Left cardiac atrium (tissue), 4 donors: Measurements from ENCODE around the gene OSGEP. TPM values are rescaled to one million over a fixed set of nuclear protein-coding genes. Genes with fewer than 3 reads are reported as not detected.

Experiments
- ATAC-seq, 2 donors: fragments of 200-7000 bp; cut with Tn5 transposase; one replicate each; pipeline ENCODE4 v1.9.1; 2020; ENCODE audit warnings: mild to moderate bottlenecking in 2 of 2, moderate library complexity in 2 of 2
- DNase-seq: peaks from one replicate; pipeline ENCODE4 v3.0.0-alpha.2; 2020
- intact Hi-C, 2 donors: fragments of 100-400 bp; cut with DNase I; formaldehyde crosslinking; loops; one replicate each; pipeline versions ENCODE4 v1.14.1 to v1.15.1; 2022 to 2023
- total RNA-seq, 2 donors: library from RNA; stranded (reverse); fragmentation: NEBNext Ultra II Directional; extraction: Animal tissue kit (Norgen Biotek cat#: 25700); gene quantifications; one replicate each; pipeline ENCODE4 v1.2.1, GENCODE V29; 2021
- donor health status: DM: no; HTN: yes; CAD: no.
- donor health status: DM: no; HTN: yes; CAD: no; lungs with severe emphysema.
- donor health status: DM: yes; HTN: yes; CAD: no.
- donor health status: Dilated cardiomyopathy.

OSGEP gene
- total RNA-seq, 2 donors from 2014 or later = 15.4 to 23.5 TPM

DNA sequence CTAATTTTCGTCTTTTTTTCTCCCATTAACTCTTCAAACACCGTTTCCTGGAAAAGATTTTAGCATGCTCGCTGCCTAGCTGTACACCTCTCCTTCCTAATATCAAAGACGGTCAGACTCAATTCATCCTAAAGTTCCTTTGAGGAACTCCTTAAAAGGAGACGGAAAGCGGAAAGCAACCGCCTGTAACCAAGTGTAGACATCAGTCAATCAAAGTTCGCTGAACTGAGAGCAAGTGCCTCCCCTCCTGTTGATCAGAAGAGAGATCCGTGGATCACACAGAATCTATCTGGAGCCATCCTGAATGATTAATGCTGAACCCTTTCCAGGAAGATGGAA is 40.9 kb downstream of the OSGEP start:
- ATAC-seq = peak; percentile 17 to 29
- intact Hi-C loops = loop anchor here (2.0 to 5.0 kb wide), 4 partner anchors 41 to 269 kb away; partner anchors contain the start of genes APEX1 (in 1 of the 2), OSGEP (in 1 of the 2) and RNASE4 (in 1 of the 2)

DNA sequence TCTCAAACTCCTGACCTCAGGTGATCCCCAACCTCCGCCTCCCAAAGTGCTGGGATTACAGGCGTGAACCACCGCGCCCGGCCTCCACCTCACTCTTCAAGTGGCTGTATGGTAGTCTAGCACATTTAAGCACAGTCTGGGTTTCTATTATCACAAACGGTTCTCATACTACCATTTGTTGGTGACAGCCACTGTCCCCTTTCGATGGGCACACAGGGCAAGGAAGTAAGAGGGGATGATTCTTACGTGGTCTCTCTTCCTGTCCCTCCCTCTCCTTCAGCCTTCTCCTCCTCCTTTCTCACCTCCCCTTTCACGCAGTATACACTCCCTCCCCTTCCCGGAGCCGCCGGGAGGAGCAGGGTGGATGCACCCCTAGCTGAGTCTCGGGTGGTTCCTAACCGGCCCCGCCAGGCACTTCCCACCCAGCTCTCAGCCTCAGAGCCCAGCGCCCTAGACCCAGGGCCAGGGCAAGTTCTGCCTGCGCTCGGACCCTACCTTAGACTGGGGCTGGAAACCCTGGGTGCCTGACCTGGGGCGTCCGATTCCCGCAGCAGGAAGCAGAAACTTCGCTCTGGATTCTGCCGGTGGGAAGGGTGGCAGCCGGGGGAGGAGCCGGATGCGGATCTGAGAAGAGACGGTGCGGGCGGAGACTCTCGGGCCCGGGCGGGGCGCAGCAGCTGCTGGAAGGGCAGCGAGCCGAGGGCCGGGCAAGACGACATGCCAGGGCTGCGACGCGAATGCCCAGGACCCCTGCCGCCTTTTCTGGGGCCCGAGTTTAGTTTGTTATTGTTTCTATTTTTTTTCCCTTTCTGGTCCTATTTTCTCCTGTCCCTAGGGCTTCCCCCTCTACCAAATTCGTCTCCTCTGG is 41.5 kb downstream of the OSGEP start, which contains the start of gene TEP1:
Gene TEP1, minus strand, starts transcription at position 626 of the 868 bp plus-strand sequence. CDS start 5,062 bp downstream, outside the sequence.
- peak; percentile 94 for DNase-seq
- peak; percentile 97 for ATAC-seq
- intact Hi-C loops = loop anchor here (2.0 to 5.0 kb wide), 4 partner anchors 42 to 269 kb away; partner anchors contain the start of genes APEX1 (in 1 of the 2), OSGEP (in 1 of the 2) and RNASE4 (in 1 of the 2)

More for the DNA sequence above, 40.9 kb downstream of the OSGEP start:
- no peak for DNase-seq

DNA sequence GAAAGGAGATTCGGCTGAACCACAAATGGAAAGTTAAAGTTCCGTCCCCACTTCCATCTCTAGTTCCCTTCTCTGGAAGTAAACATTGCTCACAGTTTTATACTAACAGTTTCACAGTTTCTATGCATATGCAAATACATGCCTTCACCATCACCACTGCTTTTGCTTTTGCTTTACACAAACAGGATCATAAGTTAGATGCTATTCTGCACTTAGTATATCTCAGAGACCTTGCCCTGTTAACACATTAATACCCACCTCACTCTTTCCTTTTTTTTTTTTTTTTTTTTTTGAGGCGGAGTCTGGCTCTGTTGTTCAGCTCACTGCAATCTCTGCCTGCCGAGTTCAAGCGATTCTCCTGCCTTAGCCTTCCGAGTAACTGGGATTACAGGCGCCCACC is 42.2 kb downstream of the OSGEP start:
- DNase-seq (no peak), ATAC-seq (peak in 1 of 2 donors; percentile 9)
- intact Hi-C loops = loop anchor here (2.0 to 5.0 kb wide), 4 partner anchors 42 to 270 kb away; partner anchors contain the start of genes APEX1 (in 1 of the 2), OSGEP (in 1 of the 2) and RNASE4 (in 1 of the 2)

DNA sequence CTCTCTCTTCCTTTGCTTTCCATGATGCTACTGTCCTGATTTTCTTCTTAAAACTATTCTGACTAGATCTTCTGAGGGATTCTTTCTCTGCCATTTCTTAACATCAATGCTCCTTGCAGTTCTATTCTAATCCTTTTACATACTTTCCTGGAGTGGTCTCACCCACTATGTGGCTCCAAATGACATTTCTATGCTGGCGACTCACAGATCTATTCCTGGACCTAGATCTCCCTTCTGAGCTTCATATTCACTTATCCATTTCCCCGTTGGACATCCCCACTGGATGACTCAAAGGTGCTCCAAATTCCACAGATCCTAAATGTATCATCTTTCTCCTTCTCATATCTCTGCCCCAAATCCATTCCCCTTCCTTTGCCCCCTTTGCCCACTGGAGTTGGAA is 45.4 kb downstream of the OSGEP start:
- no peak for ATAC-seq
- intact Hi-C loops = no loop called here
- DNase-seq = no peak

DNA sequence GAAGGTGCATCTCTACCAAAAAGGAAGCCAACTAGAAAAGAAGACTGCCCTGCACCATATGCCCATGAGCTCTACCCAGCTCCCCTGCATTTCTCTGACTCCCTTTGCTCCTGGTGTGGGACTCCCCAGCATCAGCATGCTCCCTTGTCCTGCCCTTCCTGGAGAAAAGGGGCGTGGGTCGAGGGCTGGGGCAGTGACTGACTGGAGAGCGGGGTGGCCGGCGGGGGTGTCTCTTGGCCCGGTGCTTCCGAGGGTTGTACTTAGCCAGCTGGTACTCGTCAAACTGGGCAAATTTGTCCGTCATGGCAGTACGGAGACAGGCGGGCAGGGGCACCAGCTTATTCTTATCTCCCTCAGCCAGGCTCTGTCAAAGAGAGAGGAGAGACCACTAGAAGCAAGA is 51.1 kb downstream of the OSGEP start:
- intact Hi-C loops = no loop called here
- DNase-seq (no peak), ATAC-seq (no peak)

DNA sequence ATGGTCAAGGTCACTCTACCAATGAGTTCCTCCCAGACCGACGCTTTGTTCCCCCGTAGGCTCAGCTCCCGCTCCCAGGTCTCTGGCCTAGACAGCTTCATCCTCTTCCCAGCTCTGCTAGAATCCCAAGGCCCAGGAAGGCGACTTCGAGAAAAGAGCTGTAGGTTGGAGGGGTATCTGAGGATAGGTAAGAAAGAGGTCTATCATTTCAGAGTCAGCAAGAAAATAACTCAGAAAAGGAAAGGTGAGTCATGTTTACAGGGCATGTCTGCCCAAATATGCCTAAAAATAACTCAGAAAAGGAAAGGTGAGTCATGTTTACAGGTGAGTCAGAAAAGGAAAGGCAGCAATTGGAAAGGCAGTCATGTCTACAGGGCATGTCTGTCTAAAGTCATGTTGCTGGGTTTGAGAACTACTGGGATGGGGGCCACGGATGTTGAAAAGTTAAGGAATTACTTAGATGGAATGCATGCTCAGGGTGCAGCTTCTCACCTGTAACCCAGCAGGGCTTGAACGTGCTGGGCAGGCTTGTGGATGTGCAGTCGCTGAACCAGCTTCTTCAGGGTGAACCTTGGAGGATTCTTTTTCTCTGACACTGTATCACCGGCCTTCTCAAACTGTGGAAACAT is 53.5 kb downstream of the OSGEP start:
- DNase-seq (no peak), ATAC-seq (peak in 1 of 2 donors; percentile 24)
- intact Hi-C loops = no loop called here

DNA sequence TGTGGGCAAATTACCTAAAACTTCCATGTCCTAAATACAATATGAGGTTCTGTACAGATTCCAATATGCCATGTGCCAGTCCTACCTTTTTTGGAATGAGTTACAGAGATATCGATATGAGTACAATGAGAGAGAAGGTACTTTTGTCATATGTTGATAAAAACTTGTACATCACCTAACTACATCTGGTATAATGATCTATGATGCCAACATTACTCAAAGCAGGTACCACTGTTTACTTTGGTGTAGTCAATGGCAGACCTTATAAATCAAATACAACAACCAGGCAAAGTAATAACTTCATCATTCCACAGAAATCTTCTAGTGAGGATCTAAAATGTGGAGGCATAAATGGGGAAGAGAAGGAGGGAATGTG is 54.0 kb downstream of the OSGEP start:
- intact Hi-C loops = no loop called here
- DNase-seq = no peak
- no peak for ATAC-seq

DNA sequence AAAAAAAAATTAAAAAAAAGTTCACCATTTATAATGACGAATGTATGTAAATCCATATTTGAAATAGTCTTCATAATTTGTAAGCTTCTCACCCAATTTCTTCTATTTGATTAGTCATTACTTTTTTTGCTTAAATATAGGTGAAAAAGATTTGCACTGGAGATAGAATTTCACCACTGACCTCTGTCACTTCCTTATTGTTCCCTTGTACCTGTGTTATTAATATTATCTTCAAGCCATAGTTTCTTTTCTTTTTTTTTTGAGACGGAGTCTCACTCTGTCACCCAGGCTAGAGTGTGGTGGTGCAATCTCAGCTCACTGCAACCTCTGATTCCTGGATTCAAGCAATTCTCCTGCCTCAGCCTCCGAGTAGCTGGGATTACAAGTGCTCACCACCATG is 57.1 kb downstream of the OSGEP start:
- DNase-seq = no peak
- ATAC-seq = no peak
- intact Hi-C loops = no loop called here

Other genes starting within 250 kb of the OSGEP start
- gene OR11H6, start 231.1 kb downstream of the OSGEP start, total RNA-seq = not detected
- not detected for gene OR11H7, start 225.8 kb downstream of the OSGEP start, total RNA-seq
- gene OR11H4, start 215.5 kb downstream of the OSGEP start, total RNA-seq = not detected
- gene TTC5, start 148.9 kb downstream of the OSGEP start, total RNA-seq = 10 to 100 TPM in 1 of 2 donors, 1 to 10 TPM in 1; 7.6 to 13.3 TPM
- 10 to 100 TPM; 41.0 to 49.2 TPM for gene CCNB1IP1, start 121.5 kb downstream of the OSGEP start, total RNA-seq
- 10 to 100 TPM; 12.5 to 13.6 TPM for gene PARP2, start 111.2 kb downstream of the OSGEP start, total RNA-seq
- gene TEP1, start 41.3 kb downstream of the OSGEP start, total RNA-seq = 10 to 100 TPM; 13.1 to 17.1 TPM
- gene KLHL33, start 18.6 kb downstream of the OSGEP start, total RNA-seq = under 1 TPM; 0.34 to 0.77 TPM
- 10 to 100 TPM; 68.3 to 91.5 TPM for gene APEX1, start 414 bp upstream of the OSGEP start, total RNA-seq
- 10 to 100 TPM; 19.5 to 23.2 TPM for gene PIP4P1, start 6.6 kb upstream of the OSGEP start, total RNA-seq
- 10 to 100 TPM; 10.8 to 29.4 TPM for gene PNP, start 14.6 kb upstream of the OSGEP start, total RNA-seq
- gene RNASE10, start 50.7 kb upstream of the OSGEP start, total RNA-seq = under 1 TPM; 0.27 to 0.34 TPM
- not detected for gene RNASE9, start 106.2 kb upstream of the OSGEP start, total RNA-seq
- gene RNASE11, start 133.2 kb upstream of the OSGEP start, total RNA-seq = not detected
- gene RNASE12, start 136.6 kb upstream of the OSGEP start, total RNA-seq = not detected
- gene OR6S1, start 186.9 kb upstream of the OSGEP start, total RNA-seq = not detected
- gene RNASE4, start 229.7 kb upstream of the OSGEP start, total RNA-seq = 10 to 100 TPM; 15.9 to 20.8 TPM
- 10 to 100 TPM in 1 of 2 donors, 1 to 10 TPM in 1; 7.1 to 13.0 TPM for gene ANG, start 234.0 kb upstream of the OSGEP start, total RNA-seq